Stimulated activated naive B cell treated with anti-CD40 and anti-IgM and Interleukin-4, amounts not matched to agents 10 μg/mL and 1 μg/mL and 100 μg/mL, for 72 hours (primary cell): ENCODE data around the gene NELFA.
"Not testable (repeated sequence)": the region's sequence is repeated elsewhere in the genome, so short reads cannot be mapped to it uniquely, and the experiment has no call there.

Experiments used
- ATAC-seq, 2 donors: fragments of 150-1000 bp; cut with Tn5 transposase; replicated peaks; 2 replicates each; pipeline ENCODE4 v1.10.0; 2021; ENCODE audit warnings: moderate library complexity in 1 of 2
- DNase-seq: peaks from one replicate; pipeline ENCODE4 v3.0.0; 2021
- H3K27ac Mint-ChIP-seq: one replicate; pipeline ENCODE4 v1.8.0; 2022; ENCODE audit warnings: mild to moderate bottlenecking, mixed read lengths
- H3K27me3 Mint-ChIP-seq, 2 donors: one replicate each; pipeline ENCODE4 v1.8.0; 2022; ENCODE audit warnings: mixed read lengths in 2 of 2
- H3K36me3 Mint-ChIP-seq, 2 donors: one replicate each; pipeline ENCODE4 v1.8.0; 2022; ENCODE audit warnings: mixed read lengths in 2 of 2, mild to moderate bottlenecking in 1 of 2
- H3K4me1 Mint-ChIP-seq, 2 donors: one replicate each; pipeline ENCODE4 v1.8.0; 2022; ENCODE audit warnings: mixed read lengths in 2 of 2, mild to moderate bottlenecking in 1 of 2
- H3K4me3 Mint-ChIP-seq, 2 donors: one replicate each; pipeline ENCODE4 v1.8.0; 2022; ENCODE audit warnings: mild to moderate bottlenecking in 2 of 2, mixed read lengths in 2 of 2, moderate library complexity in 1 of 2
- H3K9me3 Mint-ChIP-seq, 2 donors: one replicate each; pipeline ENCODE4 v1.8.0; 2022; ENCODE audit warnings: mixed read lengths in 2 of 2, mild to moderate bottlenecking in 1 of 2

The NELFA gene

GRCh38 chr4:2044119-2044485 lies 35.3 kb upstream of the NELFA start:
- DNase-seq (no peak), ATAC-seq (no peak)
- Mint-ChIP-seq H3K27me3 (peaks cover 35 to 66% of the 10 kb centered on the region in 2 donors), H3K4me3 (peak overlapping the region in 1 of 2 donors; percentile 25), H3K4me1 (peaks cover 6 to 11% of the 10 kb centered on the region in 2 donors), H3K36me3 (peaks cover 10% of the 10 kb centered on the region in 2 donors), H3K27ac (no peak overlapping the region), H3K9me3 (no peaks in the 10 kb centered on the region)

DNA sequence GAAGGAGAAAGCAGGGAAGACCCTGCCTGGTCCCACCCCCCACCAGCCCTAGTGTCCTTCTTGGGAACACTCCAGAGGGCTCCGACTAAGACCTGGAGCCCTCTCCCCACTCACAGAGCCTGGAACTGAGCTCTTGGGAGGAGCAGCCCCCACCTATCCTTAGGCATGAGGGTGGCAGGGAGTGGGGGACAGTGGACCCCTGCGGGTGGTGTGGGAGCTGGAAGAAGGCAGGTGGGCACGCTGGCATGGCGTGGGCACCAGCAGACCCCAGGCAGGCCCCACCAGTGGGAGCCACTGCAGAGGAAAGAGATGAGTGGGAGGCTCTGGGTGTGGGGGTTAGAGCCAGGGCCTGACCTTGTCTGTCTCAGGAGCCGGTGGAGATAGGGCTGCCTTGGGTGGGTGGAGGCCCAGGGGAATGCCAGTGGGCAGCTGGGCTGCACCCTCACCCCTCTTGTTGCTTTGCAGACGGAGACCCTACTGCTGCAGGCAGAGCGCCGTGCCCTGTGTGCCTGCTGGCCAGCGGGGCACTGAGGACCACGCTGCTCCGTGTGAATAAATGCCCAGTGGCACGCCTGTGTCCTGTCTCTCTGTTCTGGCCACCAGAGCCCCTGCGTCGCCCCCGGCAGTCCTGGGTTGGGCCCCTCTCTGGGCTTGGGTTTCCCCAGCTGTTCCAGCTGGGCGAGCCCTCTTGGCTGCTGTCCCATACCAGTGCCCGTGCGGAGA lies 34.8 kb upstream of the NELFA start:
- Mint-ChIP-seq H3K36me3 (peaks cover 10% of the 10 kb centered on the region in 2 donors), H3K4me1 (peaks cover 6 to 11% of the 10 kb centered on the region in 2 donors), H3K27me3 (peaks cover 38 to 68% of the 10 kb centered on the region in 2 donors), H3K4me3 (peak overlapping the region in 1 of 2 donors; percentile 25), H3K9me3 (no peaks in the 10 kb centered on the region), H3K27ac (no peak overlapping the region)
- DNase-seq (no peak), ATAC-seq (no peak)

GRCh38 chr4:2042947-2043395 lies 34.2 kb upstream of the NELFA start:
- peaks cover 32 to 62% of the 10 kb centered on the region in 2 donors for H3K27me3 Mint-ChIP-seq
- H3K4me1 Mint-ChIP-seq = peaks cover 6 to 11% of the 10 kb centered on the region in 2 donors
- no peaks in the 10 kb centered on the region for H3K9me3 Mint-ChIP-seq
- DNase-seq (no peak), ATAC-seq (no peak)
- H3K4me3 Mint-ChIP-seq = peak overlapping the region; percentile 76 to 79
- peaks cover 10% of the 10 kb centered on the region in 2 donors for H3K36me3 Mint-ChIP-seq
- H3K27ac Mint-ChIP-seq = no peak overlapping the region

- DNase-seq = no peak
- Mint-ChIP-seq H3K36me3 (peaks cover 10% of the 10 kb centered on the region in 2 donors), H3K27me3 (peaks cover 28 to 56% of the 10 kb centered on the region in 2 donors), H3K27ac (no peak overlapping the region), H3K4me1 (peaks cover 6 to 11% of the 10 kb centered on the region in 2 donors), H3K4me3 (peak overlapping the region; percentile 76 to 96), H3K9me3 (no peaks in the 10 kb centered on the region)
- peak; percentile 57 to 60 for ATAC-seq
Observed at GRCh38 chr4:2042204-2042946, 33.6 kb upstream of the NELFA start.

DNA sequence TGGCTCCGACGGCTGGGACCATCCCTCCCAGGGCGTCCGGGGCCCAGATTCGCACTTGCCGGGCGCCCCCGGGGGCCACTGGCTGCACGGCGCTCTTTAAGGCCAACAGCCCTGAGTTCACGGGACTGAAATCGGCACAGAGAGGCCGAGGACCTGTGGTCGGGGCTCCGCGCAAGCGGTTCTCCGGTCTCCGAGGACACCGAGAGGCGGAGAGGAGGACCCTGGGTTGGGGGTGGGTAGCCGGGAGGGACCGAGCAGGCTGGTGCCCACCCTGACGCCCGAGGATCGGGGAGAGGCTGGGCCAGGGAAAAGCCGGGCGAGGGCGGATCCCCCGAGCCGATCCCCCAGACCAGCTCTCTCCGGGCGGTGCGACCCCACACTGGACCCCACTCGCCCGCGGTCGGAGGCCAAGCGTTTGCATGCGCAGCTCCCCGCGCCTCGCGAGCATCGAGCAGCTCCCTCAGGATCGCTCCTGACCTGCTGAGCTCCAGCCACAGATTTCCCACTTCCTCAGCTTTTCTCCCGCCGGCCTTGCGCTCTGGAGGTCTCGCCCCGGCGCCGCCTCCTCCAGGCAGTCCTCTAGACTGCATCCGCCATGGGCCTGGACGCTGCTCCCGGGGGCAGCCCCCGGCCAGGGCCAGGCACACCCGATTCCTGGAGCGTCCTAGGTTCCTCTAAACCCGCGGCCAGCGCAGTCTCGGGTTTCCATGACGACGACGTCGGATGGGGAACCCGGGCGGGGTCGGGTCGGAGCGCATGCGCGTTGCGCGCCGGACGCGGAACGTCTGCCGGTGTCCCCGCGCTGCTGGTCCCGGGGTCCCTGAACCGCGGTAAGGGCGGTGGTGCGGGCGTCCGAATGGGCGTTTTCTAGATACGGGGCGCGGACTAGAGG lies 32.7 kb upstream of the NELFA start:
- ATAC-seq (peak; percentile 83 to 86), DNase-seq (peak; percentile 84)
- Mint-ChIP-seq H3K9me3 (no peaks in the 10 kb centered on the region), H3K27ac (peak overlapping the region; percentile 84), H3K27me3 (peaks cover 35 to 57% of the 10 kb centered on the region in 2 donors), H3K36me3 (peaks cover 10% of the 10 kb centered on the region in 2 donors), H3K4me1 (peaks cover 6 to 11% of the 10 kb centered on the region in 2 donors), H3K4me3 (peak overlapping the region; percentile 87 to 96)

DNA sequence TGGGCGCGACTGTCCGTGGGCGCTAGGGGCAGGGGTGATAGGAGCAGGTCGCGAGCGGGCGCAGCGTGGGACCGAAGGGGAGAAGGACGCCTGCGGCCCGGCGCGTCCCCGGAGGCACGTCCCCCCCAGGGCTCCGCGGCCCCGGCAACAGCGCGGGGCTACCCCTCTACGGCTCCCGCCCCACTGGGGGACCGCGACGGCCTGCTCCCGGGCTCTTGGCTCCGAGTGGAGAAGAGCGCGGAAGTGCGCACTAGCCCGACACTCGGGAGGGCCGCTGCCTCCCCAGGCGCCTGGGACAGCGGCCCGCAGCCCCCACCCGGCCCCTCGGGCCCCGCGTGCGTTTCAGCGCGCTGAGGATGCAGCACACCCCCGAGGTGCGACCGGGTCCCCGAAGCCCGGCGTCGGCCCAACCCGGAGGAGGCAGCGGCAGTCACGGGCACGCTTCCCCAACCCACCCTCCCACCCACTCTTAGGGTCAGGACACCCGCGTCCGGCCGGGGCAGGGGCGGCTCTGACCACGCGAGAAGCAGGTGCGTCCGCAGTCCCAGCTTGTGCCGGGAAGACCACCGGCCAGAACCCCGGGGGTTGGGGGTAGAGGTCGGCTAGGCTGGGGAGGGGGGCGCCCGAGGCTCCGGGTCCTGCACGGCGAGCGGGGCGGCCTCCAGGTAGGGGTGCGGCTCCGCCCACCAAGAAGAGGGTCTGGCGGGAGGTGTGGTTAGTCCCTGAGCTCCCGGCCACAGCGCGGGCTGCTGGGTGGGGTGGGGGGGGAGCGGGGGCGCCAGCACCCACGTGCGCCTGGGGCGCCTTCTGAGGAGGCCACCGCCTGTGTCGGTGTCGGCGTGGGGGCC lies 31.8 kb upstream of the NELFA start:
- peak overlapping the region; percentile 62 to 70 for H3K4me3 Mint-ChIP-seq
- DNase-seq (no peak), ATAC-seq (no peak)
- H3K27ac Mint-ChIP-seq = peak overlapping the region; percentile 21
- H3K9me3 Mint-ChIP-seq = no peaks in the 10 kb centered on the region
- peaks cover 10% of the 10 kb centered on the region in 2 donors for H3K36me3 Mint-ChIP-seq
- peaks cover 6 to 11% of the 10 kb centered on the region in 2 donors for H3K4me1 Mint-ChIP-seq
- H3K27me3 Mint-ChIP-seq = peaks cover 35 to 57% of the 10 kb centered on the region in 2 donors

- ATAC-seq = no peak
- no peak for DNase-seq
- no peaks in the 10 kb centered on the region for H3K36me3 Mint-ChIP-seq
- H3K27me3 Mint-ChIP-seq = peaks cover 47 to 70% of the 10 kb centered on the region in 2 donors
- H3K4me3 Mint-ChIP-seq = no peak overlapping the region
- H3K9me3 Mint-ChIP-seq = no peaks in the 10 kb centered on the region
- peaks cover 4 to 5% of the 10 kb centered on the region in 2 donors for H3K4me1 Mint-ChIP-seq
- H3K27ac Mint-ChIP-seq = no peak overlapping the region
Observed at GRCh38 chr4:2036866-2037265, 28.1 kb upstream of the NELFA start.

DNA sequence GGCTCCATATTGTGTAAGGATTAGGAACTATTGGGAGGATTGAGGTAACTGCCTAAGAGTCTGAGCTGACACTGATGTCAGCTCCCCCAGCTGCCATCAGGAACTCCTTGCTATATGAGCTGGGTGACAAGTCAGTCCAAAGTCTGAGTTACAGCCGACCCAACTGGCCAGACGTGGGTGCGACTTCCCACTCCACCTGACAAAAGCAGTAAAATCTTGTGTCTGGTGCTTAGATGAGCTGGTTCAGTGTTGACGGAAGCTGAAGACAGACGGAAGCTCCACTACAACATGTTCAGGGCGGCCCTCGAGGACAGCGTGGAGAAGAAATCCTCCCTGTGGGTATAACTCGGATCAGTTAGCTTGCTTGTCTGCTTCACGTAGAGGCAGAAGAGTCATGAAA lies 27.6 kb upstream of the NELFA start:
- Mint-ChIP-seq H3K27me3 (peaks cover 48 to 67% of the 10 kb centered on the region in 2 donors), H3K4me3 (no peak overlapping the region), H3K4me1 (peaks cover 0 to 2% of the 10 kb centered on the region in 2 donors), H3K27ac (no peak overlapping the region), H3K36me3 (no peaks in the 10 kb centered on the region), H3K9me3 (no peaks in the 10 kb centered on the region)
- no peak for ATAC-seq
- no peak for DNase-seq

- H3K9me3 Mint-ChIP-seq, ATAC-seq, H3K4me3 Mint-ChIP-seq, H3K27ac Mint-ChIP-seq, H3K4me1 Mint-ChIP-seq, DNase-seq, H3K36me3 Mint-ChIP-seq: not testable (repeated sequence)
- peaks cover 46 to 80% of the 10 kb centered on the region in 2 donors for H3K27me3 Mint-ChIP-seq
Observed at GRCh38 chr4:2031161-2031560, 22.4 kb upstream of the NELFA start.

GRCh38 chr4:2027120-2027519 lies 18.3 kb upstream of the NELFA start:
- not testable (repeated sequence) for H3K4me3 Mint-ChIP-seq, ATAC-seq, DNase-seq, H3K36me3 Mint-ChIP-seq, H3K27ac Mint-ChIP-seq, H3K4me1 Mint-ChIP-seq
- H3K9me3 Mint-ChIP-seq = peaks cover 5 to 14% of the 10 kb centered on the region in 2 donors
- peaks cover 48 to 79% of the 10 kb centered on the region in 2 donors for H3K27me3 Mint-ChIP-seq

GRCh38 chr4:2025817-2026216 lies 17.0 kb upstream of the NELFA start:
- Mint-ChIP-seq H3K36me3 (peaks cover 0 to 6% of the 10 kb centered on the region in 2 donors), H3K27me3 (peaks cover 54 to 82% of the 10 kb centered on the region in 2 donors), H3K9me3 (peaks cover 5 to 14% of the 10 kb centered on the region in 2 donors), H3K27ac (no peak overlapping the region), H3K4me3 (no peak overlapping the region), H3K4me1 (no peaks in the 10 kb centered on the region)
- no peak for ATAC-seq
- DNase-seq = no peak

- ATAC-seq = no peak
- Mint-ChIP-seq H3K36me3 (peaks cover 0 to 6% of the 10 kb centered on the region in 2 donors), H3K27me3 (peaks cover 57 to 82% of the 10 kb centered on the region in 2 donors), H3K27ac (no peak overlapping the region), H3K9me3 (peaks cover 5 to 14% of the 10 kb centered on the region in 2 donors), H3K4me3 (no peak overlapping the region), H3K4me1 (no peaks in the 10 kb centered on the region)
- no peak for DNase-seq
Observed at GRCh38 chr4:2024683-2025082, 15.9 kb upstream of the NELFA start.

DNA sequence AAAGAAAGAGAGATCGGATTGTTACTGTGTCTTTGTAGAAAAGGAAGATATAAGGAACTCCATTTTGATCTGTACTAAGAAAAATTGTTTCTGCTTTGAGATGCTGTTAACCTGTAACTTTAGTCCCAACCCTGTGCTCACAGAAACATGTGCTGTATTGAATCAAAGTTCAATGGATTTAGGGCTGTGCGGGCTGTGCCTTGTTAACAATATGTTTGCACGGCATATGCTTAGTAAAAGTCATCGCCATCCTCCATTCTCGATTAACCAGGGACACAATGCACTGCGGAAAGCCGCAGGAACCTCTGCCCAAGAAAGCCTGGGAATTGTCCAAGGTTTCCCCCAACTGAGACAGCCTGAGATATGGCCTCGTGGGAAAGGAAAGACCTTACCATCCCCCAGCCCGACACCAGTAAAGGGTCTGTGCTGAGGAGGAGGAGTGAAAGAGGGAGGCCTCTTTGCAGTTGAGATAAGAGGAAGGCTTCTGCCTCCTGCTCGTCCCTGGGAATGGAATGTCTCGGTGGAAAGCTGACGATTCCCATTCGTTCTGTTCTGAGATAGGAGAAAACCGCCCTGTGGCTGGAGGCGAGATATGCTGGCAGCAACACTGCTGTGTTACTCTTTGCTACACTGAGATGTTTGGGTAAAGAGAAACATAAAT lies 12.7 kb upstream of the NELFA start:
- H3K36me3 Mint-ChIP-seq, H3K27ac Mint-ChIP-seq, DNase-seq, H3K4me1 Mint-ChIP-seq, ATAC-seq, H3K4me3 Mint-ChIP-seq: not testable (repeated sequence)
- Mint-ChIP-seq H3K27me3 (peaks cover 68 to 79% of the 10 kb centered on the region in 2 donors), H3K9me3 (peaks cover 3 to 11% of the 10 kb centered on the region in 2 donors)
